ENCODE results near the gene CPM.

DNA sequence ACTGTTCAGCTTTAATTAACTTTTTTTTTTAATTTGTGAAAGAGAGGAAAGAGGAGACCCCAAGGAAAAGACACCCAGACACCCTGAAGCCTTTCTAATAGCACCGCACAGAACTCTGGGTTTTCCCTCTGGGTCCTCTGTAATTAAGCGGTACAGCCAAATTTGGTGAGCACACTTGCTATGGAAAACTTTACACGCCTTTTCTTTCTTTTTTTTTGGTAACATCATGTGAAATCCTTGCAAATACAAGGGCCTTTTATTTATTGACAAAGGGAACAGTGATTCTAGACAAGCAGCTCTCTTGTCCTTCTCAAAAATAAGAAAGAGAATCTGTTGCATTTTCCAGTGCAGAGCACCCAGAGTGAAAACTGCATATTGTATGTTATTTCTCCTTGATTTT is 44.4 kb upstream of the CPM start:
- TF ChIP-seq, protein P1, sequence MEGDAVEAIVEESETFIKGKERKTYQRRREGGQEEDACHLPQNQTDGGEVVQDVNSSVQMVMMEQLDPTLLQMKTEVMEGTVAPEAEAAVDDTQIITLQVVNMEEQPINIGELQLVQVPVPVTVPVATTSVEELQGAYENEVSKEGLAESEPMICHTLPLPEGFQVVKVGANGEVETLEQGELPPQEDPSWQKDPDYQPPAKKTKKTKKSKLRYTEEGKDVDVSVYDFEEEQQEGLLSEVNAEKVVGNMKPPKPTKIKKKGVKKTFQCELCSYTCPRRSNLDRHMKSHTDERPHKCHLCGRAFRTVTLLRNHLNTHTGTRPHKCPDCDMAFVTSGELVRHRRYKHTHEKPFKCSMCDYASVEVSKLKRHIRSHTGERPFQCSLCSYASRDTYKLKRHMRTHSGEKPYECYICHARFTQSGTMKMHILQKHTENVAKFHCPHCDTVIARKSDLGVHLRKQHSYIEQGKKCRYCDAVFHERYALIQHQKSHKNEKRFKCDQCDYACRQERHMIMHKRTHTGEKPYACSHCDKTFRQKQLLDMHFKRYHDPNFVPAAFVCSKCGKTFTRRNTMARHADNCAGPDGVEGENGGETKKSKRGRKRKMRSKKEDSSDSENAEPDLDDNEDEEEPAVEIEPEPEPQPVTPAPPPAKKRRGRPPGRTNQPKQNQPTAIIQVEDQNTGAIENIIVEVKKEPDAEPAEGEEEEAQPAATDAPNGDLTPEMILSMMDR (IDR thresholded peaks at IDR 0.05; ENCODE audit: low read length) = no peak
- TF ChIP-seq EZH2 (optimal IDR thresholded peaks at IDR 0.05; ENCODE audit: low read depth, low read length) = no peak

All from MM.1S (cell line).